Dedifferentiated amniotic fluid mesenchymal stem cell (primary cell): ENCODE data around the gene CNEP1R1.
"Not testable (repeated sequence)": the region's sequence is repeated elsewhere in the genome, so short reads cannot be mapped to it uniquely, and the experiment has no call there.

Experiments
- DNase-seq: peaks from one replicate; pipeline ENCODE4 v3.0.0-alpha.2; 2016; ENCODE audit errors: extremely low spot score

Gene CNEP1R1, protein sequence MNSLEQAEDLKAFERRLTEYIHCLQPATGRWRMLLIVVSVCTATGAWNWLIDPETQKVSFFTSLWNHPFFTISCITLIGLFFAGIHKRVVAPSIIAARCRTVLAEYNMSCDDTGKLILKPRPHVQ

DNA sequence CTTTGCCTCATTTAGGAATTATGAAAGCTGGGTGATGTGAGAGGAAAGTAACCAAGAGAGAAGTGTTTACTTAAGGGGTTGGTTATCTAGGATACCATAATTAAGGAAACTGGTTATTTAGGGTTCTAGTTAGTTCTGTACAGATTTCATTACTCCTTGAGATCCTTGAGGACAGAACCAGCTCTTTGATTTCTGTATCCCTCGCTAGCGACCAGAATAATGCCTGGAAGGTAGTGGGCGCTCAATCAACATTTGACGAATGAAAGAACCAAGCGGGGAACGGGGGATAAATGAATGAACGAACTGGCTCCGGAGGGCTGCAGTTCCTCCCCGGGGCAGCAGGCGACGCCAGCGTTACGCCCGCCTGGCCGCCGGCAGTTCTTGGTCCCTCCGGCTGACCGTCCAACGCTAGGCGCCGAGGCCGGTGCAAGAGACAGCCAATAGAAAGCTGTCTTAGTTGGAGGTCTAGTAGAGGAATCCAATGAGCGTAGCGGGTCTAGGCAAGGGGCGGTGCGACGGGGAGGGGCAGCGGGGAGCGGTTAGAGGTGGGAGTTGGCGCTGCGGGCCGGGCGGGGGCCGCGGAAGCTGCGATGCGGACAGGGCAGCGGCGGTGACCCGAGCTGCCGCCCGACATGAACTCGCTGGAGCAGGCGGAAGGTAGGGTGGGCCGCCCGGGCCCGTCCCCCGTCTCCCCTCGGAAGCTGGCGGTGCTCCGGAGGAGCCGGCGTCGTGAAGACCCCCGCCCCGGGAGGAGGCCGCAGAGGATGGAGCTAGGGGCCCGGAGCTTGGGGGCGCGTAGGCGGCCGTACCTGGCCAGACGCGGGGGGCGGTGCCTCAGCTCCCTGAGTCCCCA, at the start of gene CNEP1R1:
CNEP1R1 (plus strand) TSS at position 542 of the 853 bp plus-strand sequence; CDS start at position 633, 91 bp downstream.
- DNase-seq: peak; percentile 97

DNA sequence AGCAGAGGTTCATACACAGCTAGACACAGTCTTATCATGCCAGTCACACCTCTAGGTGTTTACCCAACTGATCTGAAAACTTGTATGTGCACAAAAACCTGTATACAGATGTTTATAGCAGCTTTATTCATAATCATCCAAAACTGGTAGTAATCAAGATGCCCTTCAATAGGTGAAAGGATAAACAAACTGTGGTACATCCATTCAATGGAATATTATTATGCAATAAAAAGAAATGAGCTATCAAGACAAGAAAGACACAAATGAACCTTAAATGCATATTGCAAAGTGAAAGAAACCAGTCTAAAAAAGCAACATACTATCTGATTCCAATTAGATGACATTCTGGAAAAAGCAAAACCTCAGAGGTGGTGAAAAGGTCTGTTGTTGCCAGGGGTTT, 47.6 kb upstream of the CNEP1R1 start:
- DNase-seq: no peak

DNA sequence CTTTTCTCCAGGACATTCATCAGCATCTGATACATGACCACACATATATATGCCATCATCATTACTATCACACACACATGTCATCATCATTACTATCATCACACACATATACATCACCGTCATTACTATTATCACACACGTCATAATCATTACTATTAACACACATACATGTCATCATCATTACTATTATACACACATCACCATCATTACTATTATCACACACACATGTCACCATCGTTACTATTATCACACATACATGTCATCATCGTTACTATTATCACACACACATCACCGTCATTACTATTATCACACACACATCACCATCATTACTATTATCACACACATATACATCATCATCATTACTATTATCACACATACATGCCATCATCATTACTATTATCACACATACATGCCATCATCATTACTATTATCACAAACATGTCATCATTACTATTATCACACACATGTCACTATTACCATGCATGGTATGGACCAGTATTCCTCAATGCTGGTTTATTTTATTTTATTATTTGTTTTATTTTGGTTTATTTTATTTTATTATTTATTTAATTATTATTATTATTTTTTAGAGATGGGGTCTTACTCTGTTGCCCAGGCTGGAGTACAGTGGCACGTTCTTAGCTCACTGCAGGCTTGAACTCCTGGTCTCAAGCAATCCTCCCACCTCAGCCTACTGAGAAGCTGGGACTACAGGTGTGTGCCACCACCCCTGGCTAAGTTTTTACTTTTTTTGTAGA, 46.3 kb upstream of the CNEP1R1 start:
- no peak for DNase-seq

DNA sequence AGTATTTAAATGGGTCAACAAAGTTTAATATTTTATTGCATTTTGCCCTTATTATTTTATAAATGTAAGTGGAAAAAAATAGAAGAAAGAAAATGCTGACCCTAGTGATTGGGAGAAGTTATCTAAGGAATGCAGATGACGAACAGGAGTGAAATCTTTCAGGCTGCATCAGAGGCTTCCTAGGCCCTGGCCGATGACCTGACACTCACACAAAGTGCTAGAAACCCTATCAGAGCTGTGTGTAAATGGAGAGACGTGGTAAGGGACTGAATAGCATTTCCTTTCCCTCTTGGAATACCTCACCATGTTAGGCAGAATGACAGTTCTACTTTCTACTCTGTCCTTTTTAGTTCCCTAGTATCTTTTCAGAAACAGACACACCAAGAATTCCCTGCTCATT, 44.9 kb upstream of the CNEP1R1 start:
- DNase-seq: no peak

DNA sequence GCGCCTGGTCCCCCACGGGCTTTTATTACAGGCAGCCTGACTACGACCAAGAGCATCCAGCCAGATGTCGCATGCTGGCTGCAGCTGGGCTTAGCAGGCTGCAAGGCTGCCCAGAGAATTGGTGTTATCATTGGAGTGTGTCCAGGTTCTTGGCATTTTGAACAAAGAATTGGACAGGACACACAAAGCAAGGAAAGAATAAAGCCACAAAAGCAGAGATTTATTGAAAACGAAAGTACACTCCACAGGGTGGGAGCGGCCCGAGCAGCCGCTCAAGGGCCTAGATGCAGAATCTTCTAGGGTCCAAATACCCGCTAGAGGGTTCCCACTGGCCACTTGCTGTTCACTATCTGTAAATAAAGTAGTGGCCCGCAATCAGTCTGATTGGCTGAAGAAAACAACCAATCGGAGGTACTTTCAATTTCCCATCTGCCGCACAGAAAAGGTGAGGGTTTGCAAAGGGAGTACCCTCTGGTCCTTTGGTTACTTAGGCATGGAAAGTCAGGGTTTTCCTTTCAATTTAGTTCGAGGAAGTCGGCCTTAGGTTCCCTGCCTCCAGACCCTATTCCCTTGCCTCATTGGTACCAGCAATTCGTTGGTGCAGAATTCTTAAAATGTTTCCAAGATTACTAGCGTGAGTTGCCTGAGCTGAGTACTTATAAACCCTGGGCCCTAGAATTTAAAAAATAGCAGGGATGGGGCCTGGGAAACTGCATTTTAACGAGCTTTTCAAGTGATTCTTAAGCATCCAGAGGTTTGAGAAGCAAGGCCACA, 38.5 kb upstream of the CNEP1R1 start:
- no peak for DNase-seq

DNA sequence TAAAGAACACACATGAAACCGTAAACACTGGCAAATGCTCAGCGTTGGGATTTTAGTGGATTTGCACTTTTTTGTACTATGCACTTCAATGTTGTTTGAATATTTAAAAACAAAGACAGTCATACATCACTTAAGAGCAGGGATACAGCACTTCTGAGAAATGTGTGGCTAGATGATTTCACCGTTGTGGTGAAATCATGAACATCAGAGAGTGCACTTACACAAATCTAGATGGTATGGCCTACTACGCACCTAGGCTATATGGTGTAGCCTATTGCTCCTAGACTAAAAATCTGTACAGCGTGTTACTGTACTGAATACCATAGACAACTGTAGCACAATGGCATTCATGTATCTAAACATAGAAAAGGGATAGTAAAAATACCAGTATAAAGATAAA, 37.6 kb upstream of the CNEP1R1 start:
- no peak for DNase-seq

DNA sequence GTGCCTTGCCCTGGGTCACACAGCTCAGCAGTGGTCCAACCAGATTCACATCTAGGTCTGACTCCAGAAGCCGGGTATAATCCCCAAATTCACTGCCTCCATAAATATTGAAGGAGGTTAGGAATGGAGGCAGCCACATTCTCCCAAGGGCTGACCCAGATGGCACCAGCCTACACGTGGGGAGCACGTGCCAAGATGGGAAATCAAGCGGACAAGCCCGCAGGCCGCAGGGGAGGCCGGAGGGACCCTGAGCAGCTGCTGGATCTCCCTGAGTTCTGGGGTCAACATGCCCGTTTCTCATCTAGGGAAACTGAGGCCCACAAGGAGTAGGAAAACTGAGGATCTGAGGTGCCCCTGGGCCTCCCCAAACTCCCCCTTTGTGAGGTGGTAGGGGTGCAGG, 32.2 kb upstream of the CNEP1R1 start:
- DNase-seq: no peak

DNA sequence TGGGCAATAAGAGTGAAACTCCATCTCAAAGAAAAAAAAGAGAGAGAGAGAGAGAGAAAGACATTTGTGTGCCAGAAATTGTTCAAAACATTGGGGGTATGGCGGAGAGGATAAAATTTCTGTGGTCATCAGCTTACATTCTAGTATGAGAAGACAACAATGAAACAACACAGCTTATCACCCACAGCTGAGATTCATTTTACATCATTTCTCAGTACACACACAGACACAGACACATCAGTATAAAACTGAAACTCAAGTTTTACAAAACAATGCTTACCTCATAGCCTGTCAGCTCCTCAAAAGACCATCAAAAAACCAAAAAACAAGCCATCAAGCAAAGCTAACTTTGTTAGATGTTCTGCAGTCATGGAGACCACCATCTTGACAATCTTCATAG, 31.4 kb upstream of the CNEP1R1 start:
- no peak for DNase-seq

DNA sequence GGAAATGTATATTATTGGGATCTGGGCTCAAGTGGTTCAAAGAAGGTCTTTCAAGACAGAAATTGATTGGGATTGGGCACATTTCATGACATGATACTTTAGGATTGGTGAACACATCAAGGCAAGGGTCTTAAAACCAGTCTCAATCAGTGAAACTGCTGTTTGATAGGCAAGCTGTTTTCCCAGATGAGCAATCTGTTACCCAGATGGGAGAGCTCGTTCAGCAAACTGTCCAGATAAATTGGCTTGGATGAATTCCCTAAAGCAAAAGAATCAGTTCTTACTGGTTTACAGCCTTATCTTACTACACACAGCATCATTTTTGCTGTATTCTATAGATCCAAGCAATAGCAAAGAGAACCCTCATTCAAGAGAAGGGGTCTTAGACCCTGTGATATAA, 31.0 kb upstream of the CNEP1R1 start:
- DNase-seq: no peak

DNA sequence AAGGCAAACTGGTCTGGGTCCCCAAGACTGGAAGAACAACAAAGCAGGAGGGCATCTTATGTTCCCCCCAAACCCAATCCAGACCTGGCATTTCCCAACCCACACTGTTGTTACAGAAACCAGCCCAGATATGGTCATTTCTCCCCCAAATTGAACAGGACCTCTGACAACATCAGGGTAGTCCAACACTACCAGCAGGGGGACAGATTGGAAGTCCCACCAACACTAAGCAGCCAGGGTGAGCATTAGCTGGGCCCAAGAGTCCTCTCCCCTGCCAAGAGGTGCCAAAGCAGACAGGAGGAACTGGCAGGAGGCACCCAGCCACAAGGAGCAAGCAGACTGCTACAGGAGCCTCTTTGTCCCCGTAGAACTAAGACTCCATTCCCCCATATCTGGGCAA, 29.3 kb upstream of the CNEP1R1 start:
- no peak for DNase-seq

DNA sequence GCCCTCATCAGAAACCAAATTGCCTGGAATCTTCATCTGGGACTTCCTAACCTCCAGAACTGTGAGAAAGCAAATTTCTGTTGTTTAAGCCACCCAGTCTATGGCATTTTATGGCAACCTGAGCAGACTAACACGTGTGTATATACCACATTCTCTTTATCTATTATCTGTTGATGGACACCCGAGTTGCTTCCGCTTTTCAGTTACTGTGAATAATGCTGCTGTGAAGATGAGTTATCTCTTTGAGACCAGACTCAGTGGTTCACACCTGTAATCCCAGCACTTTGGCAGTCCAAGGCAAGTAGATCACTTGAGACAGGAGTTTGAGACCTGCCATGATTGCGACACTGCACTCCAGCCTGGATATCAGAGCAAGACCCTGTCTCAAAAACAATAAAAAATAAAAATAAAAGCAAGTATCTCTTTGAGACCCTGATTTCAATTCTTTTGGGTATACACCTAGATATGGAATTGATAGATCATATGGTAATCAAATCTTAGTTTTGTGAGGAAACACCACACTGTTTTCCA, 27.2 kb upstream of the CNEP1R1 start:
- no peak for DNase-seq

DNA sequence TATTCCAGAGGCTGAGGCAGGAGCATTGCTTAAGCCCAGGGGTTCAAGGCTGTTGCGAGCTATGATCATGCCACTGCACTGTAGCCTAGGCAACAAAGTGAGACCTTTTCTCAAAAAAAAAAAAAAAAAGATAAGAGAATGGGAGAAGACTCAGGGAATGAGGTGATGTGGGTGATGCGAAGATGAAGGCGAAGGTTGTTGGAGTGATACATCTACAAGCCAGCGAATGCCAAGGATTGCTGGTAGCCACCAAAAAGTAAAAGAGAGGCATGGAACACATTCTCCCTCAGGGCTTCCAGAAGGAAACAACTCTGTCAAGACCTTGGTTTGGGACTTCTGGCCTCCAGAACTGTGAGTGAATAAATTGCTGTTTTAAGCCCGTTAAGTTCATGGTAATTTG, 26.0 kb upstream of the CNEP1R1 start:
- DNase-seq: no peak

DNA sequence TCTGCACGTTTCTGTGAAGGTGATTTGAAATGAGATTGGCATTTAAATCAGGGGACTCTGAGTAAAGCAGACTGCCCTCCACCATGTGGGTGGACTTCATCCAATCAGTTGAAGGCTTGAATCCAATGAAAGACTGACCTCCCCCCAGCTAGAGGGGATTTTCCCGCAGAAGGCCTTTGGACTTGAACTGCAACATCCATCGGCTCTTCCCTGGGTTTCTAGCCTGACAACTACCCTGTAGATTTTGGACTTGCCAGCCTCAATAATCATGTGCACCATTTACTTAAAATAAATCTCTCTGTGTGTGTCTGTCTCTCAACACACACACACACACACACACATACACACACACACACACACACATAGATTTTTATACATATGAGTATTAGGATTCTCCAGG, 23.9 kb upstream of the CNEP1R1 start:
- DNase-seq: no peak

DNA sequence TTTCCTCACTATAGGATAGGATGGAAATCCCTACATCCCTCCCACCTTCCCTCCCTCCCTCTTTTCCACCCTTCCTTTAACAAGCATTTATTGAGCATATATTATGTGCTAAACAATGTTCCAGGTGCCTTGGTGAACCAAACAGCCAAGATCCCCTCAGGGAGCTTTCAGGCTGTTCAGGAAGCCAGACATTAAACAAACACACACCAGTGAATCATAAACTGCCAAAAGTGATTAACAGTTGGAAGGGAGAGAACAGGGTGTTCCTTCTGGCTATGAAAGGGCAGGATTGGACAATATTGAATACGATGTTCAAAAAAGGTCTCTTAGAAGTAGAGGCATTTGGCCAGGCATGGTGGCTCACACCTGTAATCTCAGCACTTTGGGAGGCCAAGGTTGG, 22.8 kb upstream of the CNEP1R1 start:
- DNase-seq: no peak

DNA sequence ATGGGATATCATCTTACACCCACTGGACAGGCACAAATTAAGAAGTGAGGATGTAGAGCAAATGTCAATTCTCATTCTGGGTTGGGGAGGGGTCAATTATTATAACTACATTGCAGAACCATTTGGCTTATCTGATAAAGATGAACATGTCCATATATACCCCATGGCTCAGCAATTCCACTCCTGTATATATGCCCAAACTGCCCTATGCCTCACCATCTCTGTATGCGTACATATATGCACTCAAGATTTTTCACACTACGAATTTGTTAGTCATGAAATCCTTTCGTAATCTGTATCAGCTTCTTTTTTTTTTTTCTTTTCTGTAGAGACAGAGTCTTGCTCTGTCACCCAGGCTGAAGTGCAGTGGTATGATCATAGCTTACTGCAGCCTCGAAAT, 20.8 kb upstream of the CNEP1R1 start:
- no peak for DNase-seq

DNA sequence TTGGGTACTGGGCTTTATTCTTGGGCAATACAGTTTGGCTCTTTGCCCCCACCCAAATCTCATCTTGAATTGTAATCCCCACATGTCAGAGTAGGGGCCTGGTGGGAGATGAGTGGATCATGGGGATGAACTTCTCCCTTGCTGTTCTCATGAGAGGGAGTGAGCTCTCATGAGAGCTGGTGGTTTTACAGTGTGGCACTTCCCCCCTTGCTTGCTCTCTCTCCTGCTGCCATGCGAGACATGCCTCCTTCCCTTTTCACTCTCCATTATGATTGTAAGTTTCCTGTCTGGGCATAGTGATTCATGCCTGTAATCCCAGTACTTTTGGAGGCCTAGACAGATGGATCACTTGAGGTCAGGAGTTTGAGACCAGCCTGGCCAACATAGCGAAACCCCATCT, 18.1 kb upstream of the CNEP1R1 start:
- DNase-seq: no peak

DNA sequence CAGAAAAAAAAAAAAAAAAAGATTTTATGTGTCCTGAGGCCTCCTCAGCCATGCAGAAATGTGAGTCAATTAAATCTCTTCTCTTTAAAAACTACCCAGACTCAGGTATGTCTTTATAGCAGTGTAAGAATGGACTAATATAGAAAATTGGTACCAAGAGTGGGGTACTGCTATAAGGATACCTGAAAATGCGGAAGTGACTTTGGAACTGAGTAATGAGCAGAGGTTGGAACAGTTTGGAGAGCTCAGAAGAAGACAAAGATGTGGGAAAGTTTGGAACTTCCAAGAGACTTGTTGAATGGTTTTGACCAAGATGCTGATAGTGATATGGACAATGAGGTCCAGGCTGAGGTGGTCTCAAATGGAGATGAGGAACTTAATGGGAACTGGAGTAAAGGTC, 17.3 kb upstream of the CNEP1R1 start:
- no peak for DNase-seq

DNA sequence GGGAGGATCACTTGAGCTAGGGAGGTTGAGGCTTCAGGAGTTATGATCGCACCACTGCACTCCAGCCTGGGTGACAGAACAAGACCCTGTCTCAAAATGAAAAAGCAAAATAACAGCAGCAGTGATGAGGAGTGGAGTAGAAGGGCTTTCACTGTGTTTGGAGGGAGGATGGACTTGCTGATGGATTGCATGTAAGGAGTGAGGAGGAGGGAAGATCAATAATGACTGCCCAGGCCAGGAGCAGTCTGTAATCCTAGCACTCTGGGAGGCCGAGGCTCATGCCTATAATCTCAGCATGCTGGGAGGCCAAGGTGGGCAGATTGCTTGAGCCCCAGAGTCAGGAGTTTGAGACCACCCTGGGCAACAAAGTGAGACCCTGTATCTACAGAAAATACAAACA, 14.8 kb upstream of the CNEP1R1 start:
- no peak for DNase-seq

DNA sequence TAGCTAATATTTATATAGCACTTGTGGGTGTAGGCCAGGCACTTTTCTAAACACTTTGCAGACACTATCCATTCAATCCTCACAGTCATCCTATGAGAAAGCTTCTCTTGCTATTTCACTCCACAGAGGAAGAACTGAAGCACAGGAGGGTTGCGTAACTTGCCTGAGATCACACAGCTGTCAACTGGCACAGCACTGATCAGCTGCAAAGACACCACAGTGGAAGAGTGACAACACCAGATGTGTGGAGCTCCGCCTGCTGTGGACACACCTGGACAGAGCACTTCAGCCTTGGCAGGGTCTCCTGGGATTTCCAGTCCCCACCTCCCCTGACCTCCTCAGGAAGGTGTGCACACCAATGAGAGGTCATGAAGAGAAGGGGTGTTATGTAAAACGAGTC, 13.3 kb upstream of the CNEP1R1 start:
- no peak for DNase-seq

DNA sequence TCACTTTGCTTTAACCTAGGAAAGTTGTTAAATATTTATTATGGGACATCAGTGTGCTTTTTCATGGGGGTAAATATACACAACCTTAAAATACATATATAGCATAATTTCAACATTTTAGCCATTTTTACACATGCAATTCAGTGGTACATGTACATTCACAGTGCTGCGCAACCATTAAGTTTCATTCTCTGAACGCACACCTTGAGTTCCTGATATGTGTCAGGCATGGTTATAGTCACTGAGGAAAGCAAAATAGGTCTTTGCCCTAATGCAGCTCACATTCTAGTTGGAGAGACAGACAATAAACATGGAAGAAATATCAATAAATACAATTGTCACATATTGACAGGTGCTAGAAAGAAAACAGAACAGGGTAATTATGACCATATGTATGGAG, 12.8 kb upstream of the CNEP1R1 start:
- DNase-seq: no peak

DNA sequence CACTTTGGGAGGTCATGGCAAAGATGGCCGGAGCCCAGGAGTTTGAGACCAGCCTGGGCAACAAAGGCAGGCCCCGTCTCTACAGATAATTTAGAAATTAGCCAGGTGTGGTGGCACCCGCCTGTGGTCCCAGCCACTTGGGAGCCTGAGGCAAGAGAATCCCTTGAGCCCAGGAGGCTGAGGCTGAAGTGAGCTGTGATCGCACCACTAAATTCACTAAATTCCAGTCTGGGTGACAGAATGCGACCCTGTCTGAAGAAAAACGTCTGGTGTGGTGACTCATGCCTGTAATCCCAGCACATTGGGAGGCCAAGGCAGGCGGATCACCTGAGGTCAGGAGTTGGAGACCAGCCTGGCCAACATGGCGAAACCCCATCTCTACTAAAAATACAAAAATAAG, 10.8 kb upstream of the CNEP1R1 start:
- DNase-seq: not testable (repeated sequence)

DNA sequence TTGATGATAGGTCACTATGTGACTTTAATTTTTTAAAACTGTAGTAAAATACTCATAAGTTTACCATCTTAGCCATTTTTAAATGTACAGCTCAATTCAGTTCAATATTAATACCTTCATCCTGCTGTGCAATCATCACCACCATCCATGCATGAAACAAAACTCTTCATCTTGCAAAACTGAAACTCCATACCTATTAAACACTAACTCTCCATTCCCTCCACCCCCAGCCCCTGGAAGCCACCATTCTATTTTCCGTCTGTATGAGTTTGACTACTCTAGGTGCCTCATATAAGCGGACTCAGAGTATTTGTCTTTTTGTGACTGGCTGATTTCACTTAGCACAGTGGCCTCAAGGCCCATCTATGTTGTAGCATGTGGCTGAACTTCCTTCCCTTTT, 9.4 kb upstream of the CNEP1R1 start:
- no peak for DNase-seq
